ENCODE measurements around the gene CIITA. TPM values are rescaled to one million over a fixed set of nuclear protein-coding genes. Genes with fewer than 3 reads are reported as not detected.

The CIITA gene
- total RNA-seq, 1 experiment from 2014 or later = 22.4 TPM

DNA sequence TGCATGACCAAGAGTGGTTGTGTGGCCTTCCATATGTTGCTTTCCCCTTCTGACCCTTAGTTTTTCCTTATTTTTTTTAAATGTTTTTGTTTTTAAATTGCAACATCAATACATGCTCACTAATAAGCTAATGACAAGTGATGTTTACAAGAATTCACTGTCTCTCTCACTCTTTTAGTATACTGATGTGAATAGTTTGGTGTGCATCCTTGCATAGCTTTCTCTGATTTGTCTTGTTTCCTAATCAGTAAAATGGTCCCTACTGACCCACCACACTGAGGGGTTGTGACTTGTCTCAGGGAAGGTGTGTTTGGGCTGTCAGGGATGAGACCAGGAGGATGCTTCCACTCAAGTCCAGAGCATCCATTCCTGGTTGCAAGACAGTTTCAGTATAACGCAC lies 26.0 kb downstream of the CIITA start:
- BruUV-seq (replicated peaks) = no TSS peak
- CTCF ChIA-PET = interaction anchor here (1.1 kb wide), 1 partner anchor 32 kb away, joined by 3 read pairs; no protein-coding TSS in a partner anchor
- no peak overlapping the region for H3K4me3 Mint-ChIP-seq (ENCODE audit: low read depth, unreplicated experiment)
- TF ChIP-seq, protein P1, sequence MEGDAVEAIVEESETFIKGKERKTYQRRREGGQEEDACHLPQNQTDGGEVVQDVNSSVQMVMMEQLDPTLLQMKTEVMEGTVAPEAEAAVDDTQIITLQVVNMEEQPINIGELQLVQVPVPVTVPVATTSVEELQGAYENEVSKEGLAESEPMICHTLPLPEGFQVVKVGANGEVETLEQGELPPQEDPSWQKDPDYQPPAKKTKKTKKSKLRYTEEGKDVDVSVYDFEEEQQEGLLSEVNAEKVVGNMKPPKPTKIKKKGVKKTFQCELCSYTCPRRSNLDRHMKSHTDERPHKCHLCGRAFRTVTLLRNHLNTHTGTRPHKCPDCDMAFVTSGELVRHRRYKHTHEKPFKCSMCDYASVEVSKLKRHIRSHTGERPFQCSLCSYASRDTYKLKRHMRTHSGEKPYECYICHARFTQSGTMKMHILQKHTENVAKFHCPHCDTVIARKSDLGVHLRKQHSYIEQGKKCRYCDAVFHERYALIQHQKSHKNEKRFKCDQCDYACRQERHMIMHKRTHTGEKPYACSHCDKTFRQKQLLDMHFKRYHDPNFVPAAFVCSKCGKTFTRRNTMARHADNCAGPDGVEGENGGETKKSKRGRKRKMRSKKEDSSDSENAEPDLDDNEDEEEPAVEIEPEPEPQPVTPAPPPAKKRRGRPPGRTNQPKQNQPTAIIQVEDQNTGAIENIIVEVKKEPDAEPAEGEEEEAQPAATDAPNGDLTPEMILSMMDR (IDR thresholded peaks at IDR 0.05; ENCODE audit: unreplicated experiment) = no peak
- no peaks in the 10 kb centered on the region for H3K4me1 Mint-ChIP-seq (ENCODE audit: low read depth, unreplicated experiment)
- no peak overlapping the region for H3K27ac Mint-ChIP-seq (ENCODE audit: unreplicated experiment)
- no peak for DNase-seq
- H3K9me3 Mint-ChIP-seq (ENCODE audit: low read depth, unreplicated experiment) = peaks cover 4% of the 10 kb centered on the region
- intact Hi-C loops (cut with micrococcal nuclease; ENCODE audit: unreplicated experiment) = no loop called here
- H3K36me3 Mint-ChIP-seq (ENCODE audit: insufficient read depth, unreplicated experiment) = peaks cover 12% of the 10 kb centered on the region
- no peaks in the 10 kb centered on the region for H3K27me3 Mint-ChIP-seq (ENCODE audit: unreplicated experiment)

DNA sequence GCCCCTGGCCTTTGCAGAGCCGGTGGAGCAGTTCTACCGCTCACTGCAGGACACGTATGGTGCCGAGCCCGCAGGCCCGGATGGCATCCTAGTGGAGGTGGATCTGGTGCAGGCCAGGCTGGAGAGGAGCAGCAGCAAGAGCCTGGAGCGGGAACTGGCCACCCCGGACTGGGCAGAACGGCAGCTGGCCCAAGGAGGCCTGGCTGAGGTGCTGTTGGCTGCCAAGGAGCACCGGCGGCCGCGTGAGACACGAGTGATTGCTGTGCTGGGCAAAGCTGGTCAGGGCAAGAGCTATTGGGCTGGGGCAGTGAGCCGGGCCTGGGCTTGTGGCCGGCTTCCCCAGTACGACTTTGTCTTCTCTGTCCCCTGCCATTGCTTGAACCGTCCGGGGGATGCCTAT lies 29.5 kb downstream of the CIITA start:
- intact Hi-C loops (cut with micrococcal nuclease; ENCODE audit: unreplicated experiment) = no loop called here
- H3K27me3 Mint-ChIP-seq (ENCODE audit: unreplicated experiment) = no peaks in the 10 kb centered on the region
- H3K27ac Mint-ChIP-seq (ENCODE audit: unreplicated experiment) = no peak overlapping the region
- TF ChIP-seq, protein P1 (IDR thresholded peaks at IDR 0.05; ENCODE audit: unreplicated experiment) = no peak
- no peak for DNase-seq
- no peak overlapping the region for H3K4me3 Mint-ChIP-seq (ENCODE audit: low read depth, unreplicated experiment)
- CTCF ChIA-PET = no interaction called here
- H3K9me3 Mint-ChIP-seq (ENCODE audit: low read depth, unreplicated experiment) = peaks cover 4% of the 10 kb centered on the region
- H3K4me1 Mint-ChIP-seq (ENCODE audit: low read depth, unreplicated experiment) = no peaks in the 10 kb centered on the region
- BruUV-seq (replicated peaks) = no TSS peak
- peaks cover 12% of the 10 kb centered on the region for H3K36me3 Mint-ChIP-seq (ENCODE audit: insufficient read depth, unreplicated experiment)

DNA sequence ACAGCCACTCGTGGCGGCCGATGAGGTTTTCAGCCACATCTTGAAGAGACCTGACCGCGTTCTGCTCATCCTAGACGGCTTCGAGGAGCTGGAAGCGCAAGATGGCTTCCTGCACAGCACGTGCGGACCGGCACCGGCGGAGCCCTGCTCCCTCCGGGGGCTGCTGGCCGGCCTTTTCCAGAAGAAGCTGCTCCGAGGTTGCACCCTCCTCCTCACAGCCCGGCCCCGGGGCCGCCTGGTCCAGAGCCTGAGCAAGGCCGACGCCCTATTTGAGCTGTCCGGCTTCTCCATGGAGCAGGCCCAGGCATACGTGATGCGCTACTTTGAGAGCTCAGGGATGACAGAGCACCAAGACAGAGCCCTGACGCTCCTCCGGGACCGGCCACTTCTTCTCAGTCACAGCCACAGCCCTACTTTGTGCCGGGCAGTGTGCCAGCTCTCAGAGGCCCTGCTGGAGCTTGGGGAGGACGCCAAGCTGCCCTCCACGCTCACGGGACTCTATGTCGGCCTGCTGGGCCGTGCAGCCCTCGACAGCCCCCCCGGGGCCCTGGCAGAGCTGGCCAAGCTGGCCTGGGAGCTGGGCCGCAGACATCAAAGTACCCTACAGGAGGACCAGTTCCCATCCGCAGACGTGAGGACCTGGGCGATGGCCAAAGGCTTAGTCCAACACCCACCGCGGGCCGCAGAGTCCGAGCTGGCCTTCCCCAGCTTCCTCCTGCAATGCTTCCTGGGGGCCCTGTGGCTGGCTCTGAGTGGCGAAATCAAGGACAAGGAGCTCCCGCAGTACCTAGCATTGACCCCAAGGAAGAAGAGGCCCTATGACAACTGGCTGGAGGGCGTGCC lies 30.1 kb downstream of the CIITA start:
- Mint-ChIP-seq H3K27me3 (ENCODE audit: unreplicated experiment) (no peaks in the 10 kb centered on the region), H3K4me1 (ENCODE audit: low read depth, unreplicated experiment) (no peaks in the 10 kb centered on the region), H3K36me3 (ENCODE audit: insufficient read depth, unreplicated experiment) (peaks cover 12% of the 10 kb centered on the region), H3K27ac (ENCODE audit: unreplicated experiment) (no peak overlapping the region), H3K9me3 (ENCODE audit: low read depth, unreplicated experiment) (peaks cover 4% of the 10 kb centered on the region), H3K4me3 (ENCODE audit: low read depth, unreplicated experiment) (no peak overlapping the region)
- intact Hi-C loops (cut with micrococcal nuclease; ENCODE audit: unreplicated experiment) = no loop called here
- DNase-seq = no peak
- TF ChIP-seq, protein P1 (IDR thresholded peaks at IDR 0.05; ENCODE audit: unreplicated experiment) = no peak
- CTCF ChIA-PET = no interaction called here
- BruUV-seq (replicated peaks) = no TSS peak

DNA sequence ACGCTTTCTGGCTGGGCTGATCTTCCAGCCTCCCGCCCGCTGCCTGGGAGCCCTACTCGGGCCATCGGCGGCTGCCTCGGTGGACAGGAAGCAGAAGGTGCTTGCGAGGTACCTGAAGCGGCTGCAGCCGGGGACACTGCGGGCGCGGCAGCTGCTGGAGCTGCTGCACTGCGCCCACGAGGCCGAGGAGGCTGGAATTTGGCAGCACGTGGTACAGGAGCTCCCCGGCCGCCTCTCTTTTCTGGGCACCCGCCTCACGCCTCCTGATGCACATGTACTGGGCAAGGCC lies 30.7 kb downstream of the CIITA start:
- CTCF ChIA-PET = no interaction called here
- no peaks in the 10 kb centered on the region for H3K27me3 Mint-ChIP-seq (ENCODE audit: unreplicated experiment)
- H3K36me3 Mint-ChIP-seq (ENCODE audit: insufficient read depth, unreplicated experiment) = peaks cover 12% of the 10 kb centered on the region
- H3K9me3 Mint-ChIP-seq (ENCODE audit: low read depth, unreplicated experiment) = peaks cover 3% of the 10 kb centered on the region
- TF ChIP-seq, protein P1 (IDR thresholded peaks at IDR 0.05; ENCODE audit: unreplicated experiment) = no peak
- no peaks in the 10 kb centered on the region for H3K4me1 Mint-ChIP-seq (ENCODE audit: low read depth, unreplicated experiment)
- no TSS peak for BruUV-seq (replicated peaks)
- no peak overlapping the region for H3K27ac Mint-ChIP-seq (ENCODE audit: unreplicated experiment)
- DNase-seq = no peak
- H3K4me3 Mint-ChIP-seq (ENCODE audit: low read depth, unreplicated experiment) = no peak overlapping the region
- intact Hi-C loops (cut with micrococcal nuclease; ENCODE audit: unreplicated experiment) = no loop called here

All from Calu3 (cell line).